ENCODE results near the gene WASF3.
"Not testable (repeated sequence)": the region's sequence is repeated elsewhere in the genome, so short reads cannot be mapped to it uniquely, and the experiment has no call there.

WASF3 gene

GRCh38 chr13:26722321-26722720 is 164.8 kb downstream of the WASF3 start:
- Histone ChIP-seq H3K79me2 (ENCODE audit: low read length) (no peaks in the 10 kb centered on the region), H3K4me3 (ENCODE audit: low read length) (no peak overlapping the region), H3K27ac (ENCODE audit: low read length) (no peak overlapping the region), H3K4me2 (ENCODE audit: low read length) (no peak overlapping the region), H2AFZ (ENCODE audit: low read depth, low read length) (no peak overlapping the region), H3K9me3 (ENCODE audit: insufficient read depth, low read length) (no peaks in the 10 kb centered on the region), H3K9ac (ENCODE audit: low read length) (no peak overlapping the region), H3K36me3 (replicated peaks; ENCODE audit: low read depth, low read length) (no peaks in the 10 kb centered on the region), H3K4me1 (ENCODE audit: low read length) (no peaks in the 10 kb centered on the region), H4K20me1 (ENCODE audit: insufficient read depth, low read length) (no peaks in the 10 kb centered on the region), H3K27me3 (ENCODE audit: low read depth, low read length) (peaks cover 5% of the 10 kb centered on the region)
- TF ChIP-seq EZH2phosphoT487 (IDR thresholded peaks at IDR 0.05; ENCODE audit: low read depth) (no peak), CTCF (IDR thresholded peaks at IDR 0.05; ENCODE audit: low read depth, low read length) (no peak)

GRCh38 chr13:26723620-26724019 is 166.1 kb downstream of the WASF3 start:
- H3K27me3 ChIP-seq (ENCODE audit: low read depth, low read length), result peaks cover 15% of the 10 kb centered on the region
- H3K9me3 ChIP-seq (ENCODE audit: insufficient read depth, low read length); H3K4me2 ChIP-seq (ENCODE audit: low read length); H3K4me1 ChIP-seq (ENCODE audit: low read length); H3K36me3 ChIP-seq (replicated peaks; ENCODE audit: low read depth, low read length); H2AFZ ChIP-seq (ENCODE audit: low read depth, low read length); H4K20me1 ChIP-seq (ENCODE audit: insufficient read depth, low read length); H3K4me3 ChIP-seq (ENCODE audit: low read length); H3K9ac ChIP-seq (ENCODE audit: low read length); H3K79me2 ChIP-seq (ENCODE audit: low read length); H3K27ac ChIP-seq (ENCODE audit: low read length): not testable (repeated sequence)

GRCh38 chr13:26726684-26727083 is 169.2 kb downstream of the WASF3 start:
- no peak overlapping the region for H3K4me3 ChIP-seq (ENCODE audit: low read length)
- no peaks in the 10 kb centered on the region for H3K4me1 ChIP-seq (ENCODE audit: low read length)
- H3K36me3 ChIP-seq (replicated peaks; ENCODE audit: low read depth, low read length), result no peaks in the 10 kb centered on the region
- H3K9ac ChIP-seq (ENCODE audit: low read length), result no peak overlapping the region
- H3K79me2 ChIP-seq (ENCODE audit: low read length), result no peaks in the 10 kb centered on the region
- no peak overlapping the region for H3K27ac ChIP-seq (ENCODE audit: low read length)
- no peak for TF ChIP-seq EZH2phosphoT487 (IDR thresholded peaks at IDR 0.05; ENCODE audit: low read depth)
- H3K4me2 ChIP-seq (ENCODE audit: low read length), result no peak overlapping the region
- H2AFZ ChIP-seq (ENCODE audit: low read depth, low read length), result no peak overlapping the region
- no peaks in the 10 kb centered on the region for H4K20me1 ChIP-seq (ENCODE audit: insufficient read depth, low read length)
- peaks cover 15% of the 10 kb centered on the region for H3K27me3 ChIP-seq (ENCODE audit: low read depth, low read length)
- H3K9me3 ChIP-seq (ENCODE audit: insufficient read depth, low read length), result no peaks in the 10 kb centered on the region

GRCh38 chr13:26727122-26727521 is 169.6 kb downstream of the WASF3 start:
- no peaks in the 10 kb centered on the region for H3K9me3 ChIP-seq (ENCODE audit: insufficient read depth, low read length)
- H3K9ac ChIP-seq (ENCODE audit: low read length), result no peak overlapping the region
- H2AFZ ChIP-seq (ENCODE audit: low read depth, low read length), result no peak overlapping the region
- no peaks in the 10 kb centered on the region for H3K36me3 ChIP-seq (replicated peaks; ENCODE audit: low read depth, low read length)
- TF ChIP-seq CTCF (IDR thresholded peaks at IDR 0.05; ENCODE audit: low read depth, low read length) (no peak), EZH2phosphoT487 (IDR thresholded peaks at IDR 0.05; ENCODE audit: low read depth) (no peak)
- H3K4me2 ChIP-seq (ENCODE audit: low read length), result no peak overlapping the region
- H3K4me1 ChIP-seq (ENCODE audit: low read length), result no peaks in the 10 kb centered on the region
- H3K4me3 ChIP-seq (ENCODE audit: low read length), result no peak overlapping the region
- H3K79me2 ChIP-seq (ENCODE audit: low read length), result no peaks in the 10 kb centered on the region
- H3K27ac ChIP-seq (ENCODE audit: low read length), result no peak overlapping the region
- H4K20me1 ChIP-seq (ENCODE audit: insufficient read depth, low read length), result no peaks in the 10 kb centered on the region
- H3K27me3 ChIP-seq (ENCODE audit: low read depth, low read length), result peaks cover 15% of the 10 kb centered on the region

- H3K9me3 ChIP-seq (ENCODE audit: insufficient read depth, low read length), result no peaks in the 10 kb centered on the region
- no peak overlapping the region for H3K27ac ChIP-seq (ENCODE audit: low read length)
- H3K36me3 ChIP-seq (replicated peaks; ENCODE audit: low read depth, low read length), result no peaks in the 10 kb centered on the region
- no peak for TF ChIP-seq CTCF (IDR thresholded peaks at IDR 0.05; ENCODE audit: low read depth, low read length)
- TF ChIP-seq EZH2phosphoT487 (IDR thresholded peaks at IDR 0.05; ENCODE audit: low read depth), result no peak
- no peak overlapping the region for H3K9ac ChIP-seq (ENCODE audit: low read length)
- no peak overlapping the region for H3K4me3 ChIP-seq (ENCODE audit: low read length)
- H3K27me3 ChIP-seq (ENCODE audit: low read depth, low read length), result peaks cover 15% of the 10 kb centered on the region
- H2AFZ ChIP-seq (ENCODE audit: low read depth, low read length), result no peak overlapping the region
- no peaks in the 10 kb centered on the region for H4K20me1 ChIP-seq (ENCODE audit: insufficient read depth, low read length)
- H3K4me1 ChIP-seq (ENCODE audit: low read length), result no peaks in the 10 kb centered on the region
- no peaks in the 10 kb centered on the region for H3K79me2 ChIP-seq (ENCODE audit: low read length)
- H3K4me2 ChIP-seq (ENCODE audit: low read length), result no peak overlapping the region
These were observed 170.2 kb downstream of the WASF3 start for GRCh38 chr13:26727633-26728032.
